ENCODE results near the gene SON.
A peak's percentile ranks its signal among the peaks of the same experiment; 100 is the strongest.

The SON gene

DNA sequence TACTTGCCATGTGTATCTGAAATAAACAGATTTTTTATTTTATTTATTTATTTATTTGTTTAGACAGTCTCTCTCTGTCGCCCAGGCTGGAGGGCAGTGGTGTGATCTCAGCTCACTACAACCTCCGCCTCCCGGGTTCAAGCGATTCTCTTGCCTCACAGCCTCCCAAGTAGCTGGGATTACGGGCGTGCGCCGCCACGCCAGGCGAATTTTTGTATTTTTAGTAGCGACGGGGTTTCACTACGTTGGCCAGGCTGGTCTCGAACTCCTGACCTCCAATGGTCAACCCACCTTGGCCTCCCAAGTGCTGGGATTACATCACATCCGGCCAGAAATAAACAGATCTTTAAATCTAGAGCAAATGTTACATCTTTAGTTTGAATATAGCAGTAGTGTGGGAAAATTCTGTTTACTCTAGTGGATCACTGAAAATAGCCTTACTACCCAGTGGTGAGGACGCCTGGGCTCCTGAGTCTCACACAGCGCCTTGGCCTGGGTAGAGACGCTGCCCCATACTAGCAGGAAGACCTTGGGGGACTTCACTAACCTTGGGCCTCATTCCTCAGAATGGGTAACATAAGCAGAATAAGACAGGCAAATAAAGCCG, 1.6 kb upstream of the SON start:
- Histone ChIP-seq H3K4me2 (ENCODE audit: low read length) (peak overlapping the region; percentile 16), H3K4me3 (ENCODE audit: low read length) (peak overlapping the region; percentile 66), H3K36me3 (ENCODE audit: control insufficient read depth, insufficient read depth, low read length) (peaks cover 4% of the 10 kb centered on the region), H3K79me2 (ENCODE audit: control insufficient read depth, insufficient read depth, low read length) (peaks cover 63% of the 10 kb centered on the region), H3K56ac (ENCODE audit: low read length) (peak overlapping the region; percentile 93), H3K4me1 (ENCODE audit: control insufficient read depth, low read depth, low read length) (no peaks in the 10 kb centered on the region), H4K8ac (ENCODE audit: low read depth, low read length) (no peak overlapping the region), H2AK5ac (ENCODE audit: low read length) (no peak overlapping the region), H3K79me1 (ENCODE audit: low read length) (peaks cover 2% of the 10 kb centered on the region), H3K27me3 (ENCODE audit: insufficient read depth, low read length, poor library complexity) (no peaks in the 10 kb centered on the region), H3K18ac (ENCODE audit: low read length) (no peak overlapping the region), H3K4ac (ENCODE audit: low read depth, low read length) (no peak overlapping the region), H2BK120ac (ENCODE audit: low read depth, low read length) (no peak overlapping the region), H3K23ac (ENCODE audit: low read length) (no peak overlapping the region), H2BK15ac (replicated peaks; ENCODE audit: low read depth) (no peak overlapping the region), H2BK5ac (ENCODE audit: low read length) (no peak overlapping the region), H3K27ac (ENCODE audit: low read depth, low read length) (peak overlapping the region; percentile 26), H3K9ac (ENCODE audit: low read length) (peak overlapping the region; percentile 81), H4K5ac (ENCODE audit: low read length) (no peak overlapping the region)
- peak; percentile 52 for DNase-seq
- WGBS (ENCODE audit: extremely low coverage, insufficient coverage, low lambda C conversion rate) = no CpG with 5 or more reads among the region's 19 CpGs

DNA sequence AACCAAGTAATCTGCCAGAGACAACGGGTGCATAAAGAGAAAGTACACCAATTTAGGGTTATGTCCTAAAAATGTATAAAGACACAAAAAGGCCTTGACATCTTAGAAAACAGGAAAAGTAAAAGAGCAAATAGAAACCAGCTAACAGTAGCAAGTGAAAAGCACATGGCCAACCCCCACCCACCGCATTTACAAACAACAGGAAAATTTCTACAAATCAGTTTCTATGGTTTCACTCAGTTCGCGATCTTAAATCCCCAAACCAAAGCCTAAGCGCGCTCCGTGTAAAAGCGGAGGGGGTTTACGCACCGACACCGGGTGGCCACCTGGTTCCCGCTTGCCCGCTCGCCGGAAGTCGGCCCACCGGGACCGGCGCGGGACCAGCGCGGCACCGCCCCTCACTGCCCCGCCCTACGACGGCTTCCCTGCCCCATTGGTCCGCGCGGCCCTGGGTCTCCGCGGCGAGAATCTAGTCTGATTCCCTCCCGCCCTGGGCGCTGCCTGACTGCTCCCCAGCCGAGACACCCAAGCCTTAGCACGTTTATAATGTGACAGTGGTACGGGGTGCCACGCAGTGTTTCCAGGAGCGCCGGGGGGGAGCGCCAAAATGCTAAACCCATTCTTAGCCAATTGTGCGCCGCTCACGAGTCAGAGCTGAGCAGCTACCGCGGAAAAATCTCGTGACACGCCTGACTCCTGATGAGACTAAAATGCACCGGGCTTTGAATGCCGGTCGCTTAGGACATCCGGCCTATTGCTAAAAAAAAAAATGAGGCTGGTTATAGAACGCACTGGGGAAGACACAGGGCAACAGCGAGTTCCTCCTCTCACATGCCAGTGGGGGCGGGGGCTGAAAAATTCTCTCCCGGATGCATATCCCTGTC, 840 bp upstream of the SON start, which contains the start of gene GART:
Gene GART, minus strand, starts transcription at position 362 of the 884 bp plus-strand sequence. CDS start 2,802 bp downstream, outside the sequence.
- no CpG with 5 or more reads among the region's 56 CpGs for WGBS (ENCODE audit: extremely low coverage, insufficient coverage, low lambda C conversion rate)
- Histone ChIP-seq H3K79me1 (ENCODE audit: low read length) (no peaks in the 10 kb centered on the region), H3K4ac (ENCODE audit: low read depth, low read length) (peak within 1 kb of the TSS; percentile 93), H3K4me1 (ENCODE audit: control insufficient read depth, low read depth, low read length) (no peaks in the 10 kb centered on the region), H2BK5ac (ENCODE audit: low read length) (peak within 1 kb of the TSS; percentile 91), H2AK5ac (ENCODE audit: low read length) (no peak within 1 kb of the TSS), H3K9ac (ENCODE audit: low read length) (peak within 1 kb of the TSS; percentile 97), H3K36me3 (ENCODE audit: control insufficient read depth, insufficient read depth, low read length) (peaks cover 2% of the 10 kb centered on the region), H3K23ac (ENCODE audit: low read length) (no peak within 1 kb of the TSS), H2BK15ac (replicated peaks; ENCODE audit: low read depth) (no peak within 1 kb of the TSS), H3K79me2 (ENCODE audit: control insufficient read depth, insufficient read depth, low read length) (peaks cover 68% of the 10 kb centered on the region), H3K18ac (ENCODE audit: low read length) (peak within 1 kb of the TSS; percentile 92), H3K27me3 (ENCODE audit: insufficient read depth, low read length, poor library complexity) (no peaks in the 10 kb centered on the region), H3K4me2 (ENCODE audit: low read length) (peak within 1 kb of the TSS; percentile 45), H3K27ac (ENCODE audit: low read depth, low read length) (peak within 1 kb of the TSS; percentile 99), H4K5ac (ENCODE audit: low read length) (no peak within 1 kb of the TSS), H4K8ac (ENCODE audit: low read depth, low read length) (no peak within 1 kb of the TSS), H2BK120ac (ENCODE audit: low read depth, low read length) (no peak within 1 kb of the TSS), H3K4me3 (ENCODE audit: low read length) (peak within 1 kb of the TSS; percentile 97), H3K56ac (ENCODE audit: low read length) (peak within 1 kb of the TSS; percentile 97)
- peak; percentile 89 for DNase-seq

DNA sequence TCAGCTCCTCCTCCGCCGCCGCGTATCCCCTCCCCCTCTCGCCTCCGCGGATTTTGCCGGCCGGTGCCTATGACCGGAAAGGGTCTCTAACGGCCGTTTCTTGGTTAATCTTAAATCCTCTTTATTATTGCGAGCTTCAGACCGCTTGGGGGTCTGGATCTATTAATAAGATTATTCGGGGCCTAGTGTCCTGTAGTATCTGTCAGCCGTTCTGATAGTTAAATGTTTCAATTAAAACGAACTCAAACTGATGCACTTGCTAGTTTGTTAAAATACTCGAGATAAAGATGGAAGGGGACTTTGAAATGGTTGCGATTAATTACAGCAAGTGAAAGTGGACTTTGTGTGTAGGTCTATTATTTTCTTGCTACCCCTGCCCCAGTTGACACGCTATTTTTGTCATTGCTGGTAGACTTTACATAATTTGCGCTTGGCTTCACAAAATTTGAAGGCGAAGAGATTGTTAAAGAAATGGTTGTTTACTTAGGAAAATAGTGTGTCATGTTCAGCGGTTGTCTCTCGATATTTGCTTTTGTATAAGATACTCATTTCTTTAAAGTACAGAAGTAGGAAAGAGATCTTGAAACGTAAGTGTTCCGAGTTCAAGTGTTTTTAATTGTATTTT, 779 bp downstream of the SON start:
- Histone ChIP-seq H2BK120ac (ENCODE audit: low read depth, low read length) (no peak overlapping the region), H3K23ac (ENCODE audit: low read length) (no peak overlapping the region), H3K4me2 (ENCODE audit: low read length) (peak overlapping the region; percentile 69), H2BK15ac (replicated peaks; ENCODE audit: low read depth) (no peak overlapping the region), H4K5ac (ENCODE audit: low read length) (no peak overlapping the region), H4K8ac (ENCODE audit: low read depth, low read length) (no peak overlapping the region), H3K56ac (ENCODE audit: low read length) (peak overlapping the region; percentile 97), H3K4me3 (ENCODE audit: low read length) (peak overlapping the region; percentile 97), H3K27ac (ENCODE audit: low read depth, low read length) (peak overlapping the region; percentile 92), H3K36me3 (ENCODE audit: control insufficient read depth, insufficient read depth, low read length) (no peaks in the 10 kb centered on the region), H3K18ac (ENCODE audit: low read length) (peak overlapping the region; percentile 87), H3K4me1 (ENCODE audit: control insufficient read depth, low read depth, low read length) (no peaks in the 10 kb centered on the region), H3K79me2 (ENCODE audit: control insufficient read depth, insufficient read depth, low read length) (peaks cover 72% of the 10 kb centered on the region), H3K27me3 (ENCODE audit: insufficient read depth, low read length, poor library complexity) (no peaks in the 10 kb centered on the region), H3K4ac (ENCODE audit: low read depth, low read length) (peak overlapping the region; percentile 93), H2BK5ac (ENCODE audit: low read length) (no peak overlapping the region), H2AK5ac (ENCODE audit: low read length) (no peak overlapping the region), H3K79me1 (ENCODE audit: low read length) (no peaks in the 10 kb centered on the region), H3K9ac (ENCODE audit: low read length) (peak overlapping the region; percentile 97)
- no CpG with 5 or more reads among the region's 26 CpGs for WGBS (ENCODE audit: extremely low coverage, insufficient coverage, low lambda C conversion rate)
- no peak for DNase-seq

DNA sequence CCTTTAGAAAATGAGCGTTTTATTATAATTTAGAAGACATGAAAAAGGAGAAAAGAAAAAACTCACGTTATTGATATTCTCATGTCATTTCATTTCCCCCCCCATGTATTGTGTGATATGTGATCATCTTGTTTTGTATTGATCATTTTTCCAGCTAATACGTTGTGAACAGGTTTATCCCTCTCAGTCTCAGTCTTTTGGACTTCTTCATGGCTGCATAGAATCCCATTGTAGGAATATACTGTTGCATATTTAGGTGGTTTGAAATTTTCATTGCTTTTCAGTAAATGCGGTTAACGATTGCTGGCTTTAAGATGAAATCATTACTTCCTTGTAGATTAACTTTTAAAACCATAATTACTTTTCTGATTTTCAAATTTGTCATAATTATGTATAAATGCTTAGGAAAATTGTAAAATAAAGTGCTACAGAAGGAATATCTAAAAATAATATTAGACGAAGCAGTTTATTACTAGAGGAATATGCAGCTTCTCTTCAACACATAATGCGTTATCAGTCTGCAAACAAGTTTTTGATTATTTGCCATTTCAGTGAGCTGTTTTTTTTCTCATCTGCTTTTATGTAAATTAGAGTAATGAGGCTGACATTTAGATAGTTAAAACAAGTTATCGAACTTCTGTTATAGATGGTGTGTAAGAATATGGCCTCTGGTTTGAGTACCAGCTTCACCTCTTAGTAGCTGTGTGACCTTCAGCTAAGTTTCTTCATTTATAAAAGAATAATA, 1.8 kb downstream of the SON start:
- no CpG with 5 or more reads among the region's 8 CpGs for WGBS (ENCODE audit: extremely low coverage, insufficient coverage, low lambda C conversion rate)
- peak overlapping the region; percentile 97 for H3K9ac ChIP-seq (ENCODE audit: low read length)
- no peak overlapping the region for H4K8ac ChIP-seq (ENCODE audit: low read depth, low read length)
- H3K4me2 ChIP-seq (ENCODE audit: low read length) = peak overlapping the region; percentile 60
- no peak overlapping the region for H3K23ac ChIP-seq (ENCODE audit: low read length)
- H3K18ac ChIP-seq (ENCODE audit: low read length) = no peak overlapping the region
- H2AK5ac ChIP-seq (ENCODE audit: low read length) = no peak overlapping the region
- H3K79me1 ChIP-seq (ENCODE audit: low read length) = no peaks in the 10 kb centered on the region
- H3K4me1 ChIP-seq (ENCODE audit: control insufficient read depth, low read depth, low read length) = no peaks in the 10 kb centered on the region
- H3K4ac ChIP-seq (ENCODE audit: low read depth, low read length) = no peak overlapping the region
- H2BK120ac ChIP-seq (ENCODE audit: low read depth, low read length) = no peak overlapping the region
- H3K27me3 ChIP-seq (ENCODE audit: insufficient read depth, low read length, poor library complexity) = no peaks in the 10 kb centered on the region
- no peak overlapping the region for H4K5ac ChIP-seq (ENCODE audit: low read length)
- H2BK15ac ChIP-seq (replicated peaks; ENCODE audit: low read depth) = no peak overlapping the region
- peaks cover 1% of the 10 kb centered on the region for H3K36me3 ChIP-seq (ENCODE audit: control insufficient read depth, insufficient read depth, low read length)
- no peak overlapping the region for H2BK5ac ChIP-seq (ENCODE audit: low read length)
- peak overlapping the region; percentile 35 for H3K4me3 ChIP-seq (ENCODE audit: low read length)
- no peak overlapping the region for H3K27ac ChIP-seq (ENCODE audit: low read depth, low read length)
- no peak for DNase-seq
- H3K56ac ChIP-seq (ENCODE audit: low read length) = peak overlapping the region; percentile 52
- peaks cover 70% of the 10 kb centered on the region for H3K79me2 ChIP-seq (ENCODE audit: control insufficient read depth, insufficient read depth, low read length)

DNA sequence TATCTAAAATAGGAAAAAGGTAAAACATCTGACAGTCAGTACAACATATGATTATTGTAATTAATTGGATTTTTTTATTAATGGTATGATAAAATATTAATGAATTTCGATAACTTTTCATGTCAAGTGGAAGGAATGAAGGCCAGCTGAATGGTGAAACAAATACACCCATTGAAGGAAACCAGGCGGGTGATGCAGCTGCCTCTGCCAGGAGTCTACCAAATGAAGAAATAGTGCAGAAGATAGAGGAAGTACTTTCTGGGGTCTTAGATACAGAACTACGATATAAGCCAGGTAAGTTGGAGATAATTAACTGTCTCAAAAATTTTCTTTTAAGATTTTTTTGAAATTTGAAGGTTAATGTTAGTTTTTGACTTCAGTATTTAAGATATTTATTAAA, 3.2 kb downstream of the SON start:
- H4K8ac ChIP-seq (ENCODE audit: low read depth, low read length) = no peak overlapping the region
- WGBS (ENCODE audit: extremely low coverage, insufficient coverage, low lambda C conversion rate) = 100% methylated on average over 1 of the region's 3 CpGs
- H3K18ac ChIP-seq (ENCODE audit: low read length) = no peak overlapping the region
- H3K36me3 ChIP-seq (ENCODE audit: control insufficient read depth, insufficient read depth, low read length) = peaks cover 12% of the 10 kb centered on the region
- H3K4ac ChIP-seq (ENCODE audit: low read depth, low read length) = no peak overlapping the region
- no peak for DNase-seq
- peaks cover 5% of the 10 kb centered on the region for H3K79me1 ChIP-seq (ENCODE audit: low read length)
- peaks cover 72% of the 10 kb centered on the region for H3K79me2 ChIP-seq (ENCODE audit: control insufficient read depth, insufficient read depth, low read length)
- no peak overlapping the region for H2AK5ac ChIP-seq (ENCODE audit: low read length)
- no peak overlapping the region for H2BK120ac ChIP-seq (ENCODE audit: low read depth, low read length)
- H3K23ac ChIP-seq (ENCODE audit: low read length) = no peak overlapping the region
- no peak overlapping the region for H3K4me3 ChIP-seq (ENCODE audit: low read length)
- no peak overlapping the region for H4K5ac ChIP-seq (ENCODE audit: low read length)
- H2BK5ac ChIP-seq (ENCODE audit: low read length) = no peak overlapping the region
- no peak overlapping the region for H3K4me2 ChIP-seq (ENCODE audit: low read length)
- no peak overlapping the region for H2BK15ac ChIP-seq (replicated peaks; ENCODE audit: low read depth)
- no peak overlapping the region for H3K27ac ChIP-seq (ENCODE audit: low read depth, low read length)
- no peak overlapping the region for H3K56ac ChIP-seq (ENCODE audit: low read length)
- H3K4me1 ChIP-seq (ENCODE audit: control insufficient read depth, low read depth, low read length) = no peaks in the 10 kb centered on the region
- H3K9ac ChIP-seq (ENCODE audit: low read length) = no peak overlapping the region
- H3K27me3 ChIP-seq (ENCODE audit: insufficient read depth, low read length, poor library complexity) = no peaks in the 10 kb centered on the region

Data from mesendoderm (in vitro differentiated cells).